ENCODE measurements around the gene DYNLL1.

GRCh38 chr12:120528861-120529525 is 33.1 kb downstream of the DYNLL1 start, which contains the start of gene COQ5:
- peak; percentile 42 for TF ChIP-seq POLR2A (IDR thresholded peaks at IDR 0.05)
- no peak for TF ChIP-seq CTCF (IDR thresholded peaks at IDR 0.05)
- TF ChIP-seq EP300 (IDR thresholded peaks at IDR 0.05): no peak
